GM18519 (cell line): ENCODE measurements around the gene ARF1.
A peak's percentile ranks its signal among the peaks of the same experiment; 100 is the strongest.

Experiments used
- ATAC-seq: cut with Tn5 transposase; IDR thresholded peaks from one replicate; pipeline ENCODE4 v1.9.1; 2021; ENCODE audit warnings: mild to moderate bottlenecking, moderate library complexity; ENCODE audit not compliant: unreplicated experiment, low FRiP score

The ARF1 gene

GRCh38 chr1:228068359-228068758, 14.1 kb upstream of the ARF1 start:
- no peak for ATAC-seq

- no peak for ATAC-seq
Observed at GRCh38 chr1:228070173-228070572, 12.3 kb upstream of the ARF1 start.

- ATAC-seq = no peak
Observed at GRCh38 chr1:228070851-228071250, 11.7 kb upstream of the ARF1 start.

- no peak for ATAC-seq
Observed at GRCh38 chr1:228071839-228072657, 10.5 kb upstream of the ARF1 start.

GRCh38 chr1:228072658-228073043, 9.9 kb upstream of the ARF1 start:
- ATAC-seq = no peak

GRCh38 chr1:228073061-228073856, 9.2 kb upstream of the ARF1 start:
- ATAC-seq = no peak

GRCh38 chr1:228073857-228074545, 8.5 kb upstream of the ARF1 start:
- ATAC-seq = no peak

GRCh38 chr1:228074954-228075730, 7.4 kb upstream of the ARF1 start:
- no peak for ATAC-seq

- no peak for ATAC-seq
Observed at GRCh38 chr1:228075801-228076271, 6.7 kb upstream of the ARF1 start.

GRCh38 chr1:228076796-228077430, 5.6 kb upstream of the ARF1 start:
- ATAC-seq = no peak

GRCh38 chr1:228077565-228078330, 4.8 kb upstream of the ARF1 start:
- no peak for ATAC-seq

- no peak for ATAC-seq
Observed at GRCh38 chr1:228079013-228079412, 3.5 kb upstream of the ARF1 start.

GRCh38 chr1:228079601-228080263, 2.8 kb upstream of the ARF1 start:
- ATAC-seq = no peak

- no peak for ATAC-seq
Observed at GRCh38 chr1:228081144-228081543, 1.4 kb upstream of the ARF1 start.

GRCh38 chr1:228081578-228082213, 812 bp upstream of the ARF1 start:
- ATAC-seq = peak; percentile 15

- peak; percentile 5 for ATAC-seq
Observed at GRCh38 chr1:228082918-228083870, 686 bp downstream of the ARF1 start.

- no peak for ATAC-seq
Observed at GRCh38 chr1:228083871-228084278, 1.4 kb downstream of the ARF1 start.
